ENCODE data around the gene TEAD1. TPM values are rescaled to one million over a fixed set of nuclear protein-coding genes. Genes with fewer than 3 reads are reported as not detected.

TEAD1 gene
- total RNA-seq, 2 experiments from 2014 or later: 0.25 to 0.83 TPM

GRCh38 chr11:12815931-12816494 lies 141.8 kb downstream of the TEAD1 start:
- no peak for DNase-seq
- no peak for TF ChIP-seq CTCF (IDR thresholded peaks at IDR 0.05)
- no peak for ATAC-seq
- no peak overlapping the region for H3K4me3 Mint-ChIP-seq
- no peaks in the 10 kb centered on the region for H3K4me1 Mint-ChIP-seq (ENCODE audit: low read depth)
- H3K27ac Mint-ChIP-seq: no peak overlapping the region
- no peaks in the 10 kb centered on the region for H3K9me3 Mint-ChIP-seq
- intact Hi-C loops (cut with micrococcal nuclease): no loop called here
- H3K36me3 Mint-ChIP-seq (ENCODE audit: low read depth): no peaks in the 10 kb centered on the region
- ChIA-PET CTCF (no interaction called here), POLR2A (no interaction called here)
- peaks cover 15% of the 10 kb centered on the region for H3K27me3 Mint-ChIP-seq

GRCh38 chr11:12817681-12818332 lies 143.6 kb downstream of the TEAD1 start:
- H3K4me3 Mint-ChIP-seq: no peak overlapping the region
- POLR2A ChIA-PET: no interaction called here
- H3K27ac Mint-ChIP-seq: no peak overlapping the region
- TF ChIP-seq CTCF (IDR thresholded peaks at IDR 0.05): no peak
- no peaks in the 10 kb centered on the region for H3K4me1 Mint-ChIP-seq (ENCODE audit: low read depth)
- DNase-seq: no peak
- CTCF ChIA-PET: interaction anchor here (0.9 kb wide), 1 partner anchor 31 kb away, joined by 3 read pairs; no protein-coding TSS in a partner anchor
- no peaks in the 10 kb centered on the region for H3K36me3 Mint-ChIP-seq (ENCODE audit: low read depth)
- H3K9me3 Mint-ChIP-seq: no peaks in the 10 kb centered on the region
- ATAC-seq: no peak
- intact Hi-C loops (cut with micrococcal nuclease): no loop called here
- H3K27me3 Mint-ChIP-seq: peaks cover 16% of the 10 kb centered on the region

GRCh38 chr11:12818333-12819015 lies 144.3 kb downstream of the TEAD1 start:
- Mint-ChIP-seq H3K4me1 (ENCODE audit: low read depth) (no peaks in the 10 kb centered on the region), H3K9me3 (no peaks in the 10 kb centered on the region), H3K27ac (no peak overlapping the region), H3K36me3 (ENCODE audit: low read depth) (no peaks in the 10 kb centered on the region), H3K4me3 (no peak overlapping the region), H3K27me3 (peaks cover 11% of the 10 kb centered on the region)
- CTCF ChIA-PET: interaction anchor here (0.9 kb wide), 1 partner anchor 30 kb away, joined by 3 read pairs; no protein-coding TSS in a partner anchor
- ATAC-seq: no peak
- intact Hi-C loops (cut with micrococcal nuclease): no loop called here
- no peak for DNase-seq
- POLR2A ChIA-PET: no interaction called here
- no peak for TF ChIP-seq CTCF (IDR thresholded peaks at IDR 0.05)

- H3K27me3 Mint-ChIP-seq: peaks cover 21% of the 10 kb centered on the region
- ATAC-seq (no peak), DNase-seq (no peak)
- no peaks in the 10 kb centered on the region for H3K9me3 Mint-ChIP-seq
- H3K4me1 Mint-ChIP-seq (ENCODE audit: low read depth): no peaks in the 10 kb centered on the region
- no peak overlapping the region for H3K27ac Mint-ChIP-seq
- ChIA-PET CTCF (interaction anchor here (1.0 kb wide), 1 partner anchor 10 kb away, joined by 3 read pairs; no protein-coding TSS in a partner anchor), POLR2A (interaction anchor here (0.6 kb wide), 1 partner anchor 179 kb away, joined by 3 read pairs; no protein-coding TSS in a partner anchor)
- no peak overlapping the region for H3K4me3 Mint-ChIP-seq
- TF ChIP-seq CTCF (IDR thresholded peaks at IDR 0.05): no peak
- intact Hi-C loops (cut with micrococcal nuclease): no loop called here
- no peaks in the 10 kb centered on the region for H3K36me3 Mint-ChIP-seq (ENCODE audit: low read depth)
Measured at GRCh38 chr11:12822392-12823022, 148.3 kb downstream of the TEAD1 start.
